BLaER1 treated with 17β-estradiol and CSF1 and Interleukin-3, amounts not matched to agents 10 nM and 100 nM (cell line): Measurements from ENCODE around the gene L2HGDH.
A peak's percentile ranks its signal among the peaks of the same experiment; 100 is the strongest.
"Not testable (repeated sequence)": the region's sequence is repeated elsewhere in the genome, so short reads cannot be mapped to it uniquely, and the experiment has no call there.

Source experiments
- H3K27ac ChIP-seq, 11 experiments: shearing (Covaris generic); formaldehyde crosslinking; 2 replicates each; pipeline ENCODE4 v1.8.1; 2022
- H3K27me3 ChIP-seq, 11 experiments: shearing (Covaris generic); formaldehyde crosslinking; 2 replicates each; pipeline ENCODE4 v1.8.1; 2022
- H3K36me3 ChIP-seq, 11 experiments: shearing (Covaris generic); formaldehyde crosslinking; 2 replicates each; pipeline ENCODE4 v1.8.1; 2022
- H3K4me1 ChIP-seq, 10 experiments: shearing (Covaris generic); formaldehyde crosslinking; 2 replicates each; pipeline ENCODE4 v1.8.1; 2022
- H3K4me2 ChIP-seq, 11 experiments: shearing (Covaris generic); formaldehyde crosslinking; 2 replicates each; pipeline ENCODE4 v1.8.1; 2022
- H3K4me3 ChIP-seq, 10 experiments: shearing (Covaris generic); formaldehyde crosslinking; 2 replicates each; pipeline ENCODE4 v1.8.1; 2022
- H3K9ac ChIP-seq, 11 experiments: shearing (Covaris generic); formaldehyde crosslinking; 2 replicates each; pipeline ENCODE4 v1.8.1; 2022
- H3K9me3 ChIP-seq, 11 experiments: shearing (Covaris generic); formaldehyde crosslinking; replicated peaks in 1 of 11; 2 replicates each; pipeline ENCODE4 v1.8.1; 2022
- H4K20me1 ChIP-seq, 11 experiments: shearing (Covaris generic); formaldehyde crosslinking; 2 replicates each; pipeline ENCODE4 v1.8.1; 2022
- Cebpa-rat ChIP-seq, 11 experiments: shearing (Covaris generic); IDR thresholded peaks; 2 replicates each; pipeline ENCODE4 v1.8.1; 2022

L2HGDH gene

GRCh38 chr14:50311972-50312733, at the start of gene L2HGDH, which contains the start of gene DMAC2L:
TSS of gene L2HGDH (minus strand) at chr14:50312229. CDS start at chr14:50312150, 79 bp downstream.
TSS of gene DMAC2L (plus strand) at chr14:50312324. CDS start at chr14:50321488, 9,164 bp downstream.
- Histone ChIP-seq H3K9me3 (peaks cover 0 to 32% (median 24%) of the 10 kb centered on the region in 11 experiments; a peak in 20 of 22 replicates), H3K27me3 (no peaks in the 10 kb centered on the region), H3K27ac (peak within 1 kb of the TSS; percentile 81 to 96 (median 89); a peak in 21 of 22 replicates), H3K9ac (peak within 1 kb of the TSS; percentile 78 to 89 (median 87)), H3K4me2 (peak within 1 kb of the TSS; percentile 86 to 100 (median 93)), H4K20me1 (no peaks in the 10 kb centered on the region), H3K4me1 (peaks cover 17 to 24% (median 22%) of the 10 kb centered on the region in 10 experiments), H3K4me3 (peak within 1 kb of the TSS; percentile 77 to 96 (median 86)), H3K36me3 (peaks cover 0 to 30% (median 18%) of the 10 kb centered on the region in 11 experiments; a peak in 20 of 22 replicates)
- TF ChIP-seq Cebpa-rat (IDR thresholded peaks at IDR 0.05) = no peak

GRCh38 chr14:50360851-50361250, 48.8 kb upstream of the L2HGDH start:
- Histone ChIP-seq H3K4me3 (no peak overlapping the region), H3K27me3 (no peaks in the 10 kb centered on the region), H4K20me1 (no peaks in the 10 kb centered on the region), H3K4me1 (peaks cover 23 to 32% (median 29%) of the 10 kb centered on the region in 10 experiments), H3K9ac (no peak overlapping the region), H3K36me3 (peaks cover 0 to 6% (median 0%) of the 10 kb centered on the region in 11 experiments; a peak in 1 of 22 replicates), H3K4me2 (no peak overlapping the region), H3K9me3 (peaks cover 0 to 12% (median 4%) of the 10 kb centered on the region in 11 experiments; a peak in 5 of 22 replicates), H3K27ac (no peak overlapping the region)
- no peak for TF ChIP-seq Cebpa-rat (IDR thresholded peaks at IDR 0.05)

GRCh38 chr14:50360093-50360492, 48.1 kb upstream of the L2HGDH start:
- Histone ChIP-seq H3K4me3 (no peak overlapping the region), H3K27me3 (no peaks in the 10 kb centered on the region), H3K9ac (no peak overlapping the region), H3K9me3 (peaks cover 0 to 12% (median 4%) of the 10 kb centered on the region in 11 experiments; a peak in 5 of 22 replicates), H4K20me1 (no peaks in the 10 kb centered on the region), H3K4me2 (no peak overlapping the region), H3K4me1 (peaks cover 22 to 29% (median 27%) of the 10 kb centered on the region in 10 experiments), H3K27ac (no peak overlapping the region), H3K36me3 (peaks cover 0 to 6% (median 0%) of the 10 kb centered on the region in 11 experiments; a peak in 1 of 22 replicates)
- no peak for TF ChIP-seq Cebpa-rat (IDR thresholded peaks at IDR 0.05)

- no peak overlapping the region for H3K4me2 ChIP-seq
- no peak overlapping the region for H3K4me3 ChIP-seq
- H3K4me1 ChIP-seq = peaks cover 18 to 25% (median 23%) of the 10 kb centered on the region in 10 experiments
- no peaks in the 10 kb centered on the region for H3K27me3 ChIP-seq
- TF ChIP-seq Cebpa-rat (IDR thresholded peaks at IDR 0.05) = no peak
- peaks cover 0 to 12% (median 4%) of the 10 kb centered on the region in 11 experiments; a peak in 5 of 22 replicates for H3K9me3 ChIP-seq
- peaks cover 0 to 6% (median 0%) of the 10 kb centered on the region in 11 experiments; a peak in 1 of 22 replicates for H3K36me3 ChIP-seq
- H3K9ac ChIP-seq = no peak overlapping the region
- H3K27ac ChIP-seq = no peak overlapping the region
- H4K20me1 ChIP-seq = no peaks in the 10 kb centered on the region
Measured at GRCh38 chr14:50359631-50360030, 47.6 kb upstream of the L2HGDH start.

- H3K4me3 ChIP-seq = no peak overlapping the region
- H3K9ac ChIP-seq = no peak overlapping the region
- H3K27ac ChIP-seq = no peak overlapping the region
- H3K36me3 ChIP-seq = peaks cover 0 to 6% (median 0%) of the 10 kb centered on the region in 11 experiments; a peak in 1 of 22 replicates
- H4K20me1 ChIP-seq = no peaks in the 10 kb centered on the region
- no peak for TF ChIP-seq Cebpa-rat (IDR thresholded peaks at IDR 0.05)
- H3K27me3 ChIP-seq = no peaks in the 10 kb centered on the region
- H3K9me3 ChIP-seq = peaks cover 0 to 12% (median 4%) of the 10 kb centered on the region in 11 experiments; a peak in 5 of 22 replicates
- peaks cover 0 to 8% (median 5%) of the 10 kb centered on the region in 10 experiments; a peak in 16 of 20 replicates for H3K4me1 ChIP-seq
- no peak overlapping the region for H3K4me2 ChIP-seq
Measured at GRCh38 chr14:50357753-50358395, 45.8 kb upstream of the L2HGDH start.

GRCh38 chr14:50357124-50357523, 45.1 kb upstream of the L2HGDH start:
- H3K4me2 ChIP-seq = no peak overlapping the region
- H3K4me3 ChIP-seq = no peak overlapping the region

GRCh38 chr14:50356283-50356682, 44.3 kb upstream of the L2HGDH start:
- H3K4me1 ChIP-seq, H3K27me3 ChIP-seq, H4K20me1 ChIP-seq, H3K9ac ChIP-seq, H3K9me3 ChIP-seq, H3K4me2 ChIP-seq, H3K36me3 ChIP-seq, H3K27ac ChIP-seq, H3K4me3 ChIP-seq: not testable (repeated sequence)

More at GRCh38 chr14:50357124-50357523, 45.1 kb upstream of the L2HGDH start:
- H3K9me3 ChIP-seq = peaks cover 0 to 6% (median 0%) of the 10 kb centered on the region in 11 experiments; a peak in 4 of 22 replicates
- peaks cover 0 to under 1% (median 0%) of the 10 kb centered on the region in 10 experiments; a peak in 1 of 20 replicates for H3K4me1 ChIP-seq
- H3K36me3 ChIP-seq = peaks cover 0 to 6% (median 0%) of the 10 kb centered on the region in 11 experiments; a peak in 1 of 22 replicates
- no peak overlapping the region for H3K27ac ChIP-seq
- H3K9ac ChIP-seq = no peak overlapping the region
- H4K20me1 ChIP-seq = no peaks in the 10 kb centered on the region
- TF ChIP-seq Cebpa-rat (IDR thresholded peaks at IDR 0.05) = no peak
- H3K27me3 ChIP-seq = no peaks in the 10 kb centered on the region

- Histone ChIP-seq H3K9ac (no peak overlapping the region), H3K4me3 (no peak overlapping the region), H3K4me1 (peaks cover 0 to 10% (median 7%) of the 10 kb centered on the region in 10 experiments; a peak in 12 of 20 replicates), H3K36me3 (peaks cover 0 to 6% (median 0%) of the 10 kb centered on the region in 11 experiments; a peak in 1 of 22 replicates), H3K27ac (no peak overlapping the region), H3K9me3 (0 out of 22 replicates have a peak, but pooled peaks cover 0 to 5% (median 0%) of the 10 kb centered on the region in 11 experiments), H3K27me3 (no peaks in the 10 kb centered on the region), H4K20me1 (no peaks in the 10 kb centered on the region), H3K4me2 (no peak overlapping the region)
- no peak for TF ChIP-seq Cebpa-rat (IDR thresholded peaks at IDR 0.05)
Measured at GRCh38 chr14:50355692-50356091, 43.7 kb upstream of the L2HGDH start.

- Histone ChIP-seq H4K20me1 (no peaks in the 10 kb centered on the region), H3K9me3 (0 out of 22 replicates have a peak, but pooled peaks cover 0 to 5% (median 0%) of the 10 kb centered on the region in 11 experiments), H3K4me2 (no peak overlapping the region), H3K4me3 (no peak overlapping the region), H3K4me1 (peaks cover 0 to 11% (median 7%) of the 10 kb centered on the region in 10 experiments; a peak in 12 of 20 replicates), H3K36me3 (peaks cover 0 to 6% (median 0%) of the 10 kb centered on the region in 11 experiments; a peak in 1 of 22 replicates), H3K27ac (no peak overlapping the region), H3K9ac (no peak overlapping the region), H3K27me3 (no peaks in the 10 kb centered on the region)
- no peak for TF ChIP-seq Cebpa-rat (IDR thresholded peaks at IDR 0.05)
Measured at GRCh38 chr14:50354527-50354926, 42.5 kb upstream of the L2HGDH start.
